Measurements from ENCODE around the gene IQSEC1. TPM values are rescaled to one million over a fixed set of nuclear protein-coding genes. Genes with fewer than 3 reads are reported as not detected.

IQSEC1 gene
- polyA plus RNA-seq, 1 donor (not counting 4 experiments of a cell fraction or from before 2014, with no cell fraction given), result 2.8 TPM

GRCh38 chr3:12961697-12962036, 111.6 kb downstream of the IQSEC1 start:
- H3K9me3 ChIP-seq (ENCODE audit: control insufficient read depth, low read depth, low read length), result no peaks in the 10 kb centered on the region
- H3K4me1 ChIP-seq (ENCODE audit: control insufficient read depth, extremely low read depth, insufficient read depth, low read length), result peaks cover 6% of the 10 kb centered on the region
- H3K4me3 ChIP-seq (ENCODE audit: control insufficient read depth in 2 of 3, extremely low read depth in 1 of 3, insufficient read depth in 2 of 3, low read depth in 1 of 3, low read length in 3 of 3), result no peak overlapping the region
- H3K4me2 ChIP-seq (ENCODE audit: control insufficient read depth, extremely low read depth, insufficient read depth, low read depth, low read length), result no peak overlapping the region
- no peak overlapping the region for H3K27ac ChIP-seq (ENCODE audit: control insufficient read depth, insufficient read depth, low read length)
- no peak overlapping the region for H2AFZ ChIP-seq (ENCODE audit: control insufficient read depth, low read length)
- H3K27me3 ChIP-seq (ENCODE audit: control insufficient read depth, extremely low read depth, insufficient read depth, low read length), result no peaks in the 10 kb centered on the region
- TF ChIP-seq CTCF (optimal IDR thresholded peaks at IDR 0.05 in 1 of 3, IDR thresholded peaks at IDR 0.05 in 1 of 3, conservative IDR thresholded peaks at IDR 0.05 in 1 of 3; ENCODE audit: extremely low read depth in 1 of 3, insufficient read depth in 2 of 3, low read length in 3 of 3), result no peak
- TF ChIP-seq EZH2 (IDR thresholded peaks at IDR 0.05; ENCODE audit: low read length), result no peak
- FAIRE-seq (no peak), DNase-seq (ENCODE audit: low read depth, low spot score) (no peak)
- dilution Hi-C loops (cut with MboI; ENCODE audit: extremely low pct_ligation_motif_present, low sequenced_read_pairs), result no loop called here
- H3K9ac ChIP-seq (ENCODE audit: control insufficient read depth, extremely low read depth, insufficient read depth, low read length), result no peak overlapping the region
- peaks cover 23% of the 10 kb centered on the region for H3K79me2 ChIP-seq (ENCODE audit: control insufficient read depth, insufficient read depth, low read length)
- H3K36me3 ChIP-seq (ENCODE audit: control insufficient read depth in 2 of 2, extremely low read depth in 1 of 2, insufficient read depth in 2 of 2, low read length in 2 of 2), result peaks cover 1 to 7% of the 10 kb centered on the region in 2 experiments
- H3K9me1 ChIP-seq (ENCODE audit: control insufficient read depth, extremely low read depth, insufficient read depth, low read length), result no peaks in the 10 kb centered on the region
- peaks cover 8% of the 10 kb centered on the region for H4K20me1 ChIP-seq (ENCODE audit: control insufficient read depth, extremely low read depth, insufficient read depth, low read length)

GRCh38 chr3:12961007-12961696, 112.1 kb downstream of the IQSEC1 start:
- Histone ChIP-seq H3K4me2 (ENCODE audit: control insufficient read depth, extremely low read depth, insufficient read depth, low read depth, low read length) (no peak overlapping the region), H3K9me1 (ENCODE audit: control insufficient read depth, extremely low read depth, insufficient read depth, low read length) (no peaks in the 10 kb centered on the region), H3K4me1 (ENCODE audit: control insufficient read depth, extremely low read depth, insufficient read depth, low read length) (peaks cover under 1% of the 10 kb centered on the region), H3K27ac (ENCODE audit: control insufficient read depth, insufficient read depth, low read length) (no peak overlapping the region), H3K4me3 (ENCODE audit: control insufficient read depth in 2 of 3, extremely low read depth in 1 of 3, insufficient read depth in 2 of 3, low read depth in 1 of 3, low read length in 3 of 3) (no peak overlapping the region), H4K20me1 (ENCODE audit: control insufficient read depth, extremely low read depth, insufficient read depth, low read length) (peaks cover 8% of the 10 kb centered on the region), H3K36me3 (ENCODE audit: control insufficient read depth in 2 of 2, extremely low read depth in 1 of 2, insufficient read depth in 2 of 2, low read length in 2 of 2) (peaks cover 1 to 7% of the 10 kb centered on the region in 2 experiments), H3K27me3 (ENCODE audit: control insufficient read depth, extremely low read depth, insufficient read depth, low read length) (no peaks in the 10 kb centered on the region), H2AFZ (ENCODE audit: control insufficient read depth, low read length) (no peak overlapping the region), H3K79me2 (ENCODE audit: control insufficient read depth, insufficient read depth, low read length) (peaks cover 18% of the 10 kb centered on the region), H3K9ac (ENCODE audit: control insufficient read depth, extremely low read depth, insufficient read depth, low read length) (no peak overlapping the region), H3K9me3 (ENCODE audit: control insufficient read depth, low read depth, low read length) (no peaks in the 10 kb centered on the region)
- dilution Hi-C loops (cut with MboI; ENCODE audit: extremely low pct_ligation_motif_present, low sequenced_read_pairs), result no loop called here
- TF ChIP-seq EZH2 (IDR thresholded peaks at IDR 0.05; ENCODE audit: low read length), result no peak
- DNase-seq (ENCODE audit: low read depth, low spot score), result no peak
- no peak for FAIRE-seq

- Histone ChIP-seq H3K9me3 (ENCODE audit: control insufficient read depth, low read depth, low read length) (no peaks in the 10 kb centered on the region), H3K4me1 (ENCODE audit: control insufficient read depth, extremely low read depth, insufficient read depth, low read length) (no peaks in the 10 kb centered on the region), H3K9me1 (ENCODE audit: control insufficient read depth, extremely low read depth, insufficient read depth, low read length) (no peaks in the 10 kb centered on the region), H3K9ac (ENCODE audit: control insufficient read depth, extremely low read depth, insufficient read depth, low read length) (no peak overlapping the region), H3K36me3 (ENCODE audit: control insufficient read depth in 2 of 2, extremely low read depth in 1 of 2, insufficient read depth in 2 of 2, low read length in 2 of 2) (peaks cover 1 to 2% of the 10 kb centered on the region in 2 experiments), H3K4me2 (ENCODE audit: control insufficient read depth, extremely low read depth, insufficient read depth, low read depth, low read length) (no peak overlapping the region), H3K4me3 (ENCODE audit: control insufficient read depth in 2 of 3, extremely low read depth in 1 of 3, insufficient read depth in 2 of 3, low read depth in 1 of 3, low read length in 3 of 3) (no peak overlapping the region), H3K27ac (ENCODE audit: control insufficient read depth, insufficient read depth, low read length) (no peak overlapping the region), H2AFZ (ENCODE audit: control insufficient read depth, low read length) (no peak overlapping the region), H3K27me3 (ENCODE audit: control insufficient read depth, extremely low read depth, insufficient read depth, low read length) (no peaks in the 10 kb centered on the region), H4K20me1 (ENCODE audit: control insufficient read depth, extremely low read depth, insufficient read depth, low read length) (peaks cover 2% of the 10 kb centered on the region), H3K79me2 (ENCODE audit: control insufficient read depth, insufficient read depth, low read length) (peaks cover 13% of the 10 kb centered on the region)
- DNase-seq (ENCODE audit: low read depth, low spot score), result no peak
- FAIRE-seq, result no peak
- no peak for TF ChIP-seq EZH2 (IDR thresholded peaks at IDR 0.05; ENCODE audit: low read length)
- no peak for TF ChIP-seq CTCF (optimal IDR thresholded peaks at IDR 0.05 in 1 of 3, IDR thresholded peaks at IDR 0.05 in 1 of 3, conservative IDR thresholded peaks at IDR 0.05 in 1 of 3; ENCODE audit: extremely low read depth in 1 of 3, insufficient read depth in 2 of 3, low read length in 3 of 3)
- dilution Hi-C loops (cut with MboI; ENCODE audit: extremely low pct_ligation_motif_present, low sequenced_read_pairs), result no loop called here
Observed at GRCh38 chr3:12960497-12960896, 112.7 kb downstream of the IQSEC1 start.
